Endometrial microvascular endothelial cells (primary cell): ENCODE results near the gene OR1C1. TPM values are rescaled to one million over a fixed set of nuclear protein-coding genes. Genes with fewer than 3 reads are reported as not detected.

Experiments used
- total RNA-seq: library from RNA; depleted of rRNA; stranded (reverse); fragments of >200 nt; gene quantifications from one replicate; pipeline ENCODE4 v1.2.3, GENCODE V29; 2015; ENCODE audit errors: inconsistent ontology term

Gene OR1C1
- total RNA-seq, 1 donor from 2014 or later, result not detected

Other genes with a start within 250 kb of the OR1C1 start
- not detected for gene OR2C3, start 224.1 kb downstream of the OR1C1 start, total RNA-seq
- not detected for gene GCSAML, start 211.4 kb downstream of the OR1C1 start, total RNA-seq
- gene OR2G2, start 172.2 kb downstream of the OR1C1 start, total RNA-seq, result not detected
- gene OR2G3, start 155.0 kb downstream of the OR1C1 start, total RNA-seq, result not detected
- not detected for gene OR13G1, start 80.8 kb downstream of the OR1C1 start, total RNA-seq
- gene OR6F1, start 43.9 kb downstream of the OR1C1 start, total RNA-seq, result not detected
- gene OR14K1, start 21.9 kb downstream of the OR1C1 start, total RNA-seq, result not detected
- gene OR14A2, start 12.4 kb downstream of the OR1C1 start, total RNA-seq, result not detected
- gene OR14A16, start 63.6 kb upstream of the OR1C1 start, total RNA-seq, result not detected
- gene OR11L1, start 81.3 kb upstream of the OR1C1 start, total RNA-seq, result not detected
- gene TRIM58, start 96.6 kb upstream of the OR1C1 start, total RNA-seq, result 0.65 TPM
- gene OR2W3, start 135.0 kb upstream of the OR1C1 start, total RNA-seq, result not detected
- gene OR2T8, start 159.7 kb upstream of the OR1C1 start, total RNA-seq, result not detected
- gene OR2AJ1, start 164.3 kb upstream of the OR1C1 start, total RNA-seq, result not detected
- not detected for gene OR2L8, start 188.3 kb upstream of the OR1C1 start, total RNA-seq
- gene OR2AK2, start 204.7 kb upstream of the OR1C1 start, total RNA-seq, result not detected